Measurements from ENCODE around the gene CEACAM1.
"Not testable (repeated sequence)": the region's sequence is repeated elsewhere in the genome, so short reads cannot be mapped to it uniquely, and the experiment has no call there.

The CEACAM1 gene

GRCh38 chr19:42508892-42509444 lies 19.3 kb downstream of the CEACAM1 start:
- peak in 1 of 3 donors; percentile 3 for DNase-seq

- DNase-seq, result no peak
Observed at GRCh38 chr19:42505066-42505465, 23.2 kb downstream of the CEACAM1 start.

GRCh38 chr19:42501733-42502132 lies 26.5 kb downstream of the CEACAM1 start:
- no peak for DNase-seq

GRCh38 chr19:42501243-42501642 lies 27.0 kb downstream of the CEACAM1 start:
- not testable (repeated sequence) for DNase-seq

- no peak for DNase-seq
Observed at GRCh38 chr19:42498169-42498757, 30.0 kb downstream of the CEACAM1 start.

- peak in 2 of 3 donors; percentile 70 to 73 for DNase-seq
Observed at GRCh38 chr19:42497492-42498168, 30.7 kb downstream of the CEACAM1 start.

- DNase-seq, result no peak
Observed at GRCh38 chr19:42496460-42497133, 31.7 kb downstream of the CEACAM1 start.

- DNase-seq, result no peak
Observed at GRCh38 chr19:42495663-42496062, 32.6 kb downstream of the CEACAM1 start.

- no peak for DNase-seq
Observed at GRCh38 chr19:42494321-42494720, 34.0 kb downstream of the CEACAM1 start.

- DNase-seq, result no peak
Observed at GRCh38 chr19:42488783-42489521, 39.3 kb downstream of the CEACAM1 start.

GRCh38 chr19:42487798-42488178 lies 40.5 kb downstream of the CEACAM1 start:
- no peak for DNase-seq

GRCh38 chr19:42487032-42487797 lies 41.1 kb downstream of the CEACAM1 start:
- no peak for DNase-seq

GRCh38 chr19:42485036-42485435 lies 43.2 kb downstream of the CEACAM1 start:
- not testable (repeated sequence) for DNase-seq

- peak; percentile 33 to 63 (median 63) for DNase-seq
Observed at GRCh38 chr19:42480335-42481095, 47.8 kb downstream of the CEACAM1 start.

GRCh38 chr19:42479736-42480135 lies 48.5 kb downstream of the CEACAM1 start:
- DNase-seq, result no peak

- no peak for DNase-seq
Observed at GRCh38 chr19:42478765-42479311, 49.4 kb downstream of the CEACAM1 start.

GRCh38 chr19:42477933-42478332 lies 50.3 kb downstream of the CEACAM1 start:
- no peak for DNase-seq

- no peak for DNase-seq
Observed at GRCh38 chr19:42477117-42477516, 51.2 kb downstream of the CEACAM1 start.

GRCh38 chr19:42475366-42475765 lies 52.9 kb downstream of the CEACAM1 start:
- no peak for DNase-seq

GRCh38 chr19:42474743-42475142 lies 53.5 kb downstream of the CEACAM1 start:
- no peak for DNase-seq

GRCh38 chr19:42473686-42474085 lies 54.6 kb downstream of the CEACAM1 start:
- peak in 1 of 3 donors; percentile 8 for DNase-seq

All from suppressor macrophage treated with lipopolysaccharide for 1 hour (primary cell).